HepG2 (cell line): ENCODE data around the gene USP7. TPM values are rescaled to one million over a fixed set of nuclear protein-coding genes. Genes with fewer than 3 reads are reported as not detected.

Experiments
- ARHGAP35 ChIP-seq: sonication (generic); formaldehyde crosslinking; IDR thresholded peaks from 2 replicates; pipeline ENCODE4 v1.9.0; 2022; ENCODE audit warnings: mild to moderate bottlenecking, inconsistent platforms, moderate library complexity, missing genetic modification reagents, borderline replicate concordance
- ARID5B ChIP-seq: IDR thresholded peaks from 2 replicates; pipeline ENCODE4 v1.4.0; 2020; ENCODE audit warnings: mild to moderate bottlenecking, missing genetic modification reagents
- BHLHE40 ChIP-seq: IDR thresholded peaks from 2 replicates; pipeline ENCODE4 v1.6.1; 2011; ENCODE audit warnings: low read length, improper control_type of control experiment
- CEBPB ChIP-seq: IDR thresholded peaks from 2 replicates; pipeline ENCODE4 v1.6.1; 2011; ENCODE audit warnings: low read depth, low read length, improper control_type of control experiment, borderline replicate concordance
- DDIT3 ChIP-seq: sonication (generic); formaldehyde crosslinking; IDR thresholded peaks from 2 replicates; pipeline ENCODE4 v1.4.0; 2020; ENCODE audit warnings: mild to moderate bottlenecking, missing genetic modification reagents
- DMAP1 ChIP-seq: IDR thresholded peaks from 2 replicates; pipeline ENCODE4 v1.6.1; 2016
- DZIP1 ChIP-seq: sonication (generic); formaldehyde crosslinking; IDR thresholded peaks from 2 replicates; pipeline ENCODE4 v1.5.0; 2020; ENCODE audit warnings: mild to moderate bottlenecking, missing genetic modification reagents
- ESRRA ChIP-seq: sonication (generic); formaldehyde crosslinking; IDR thresholded peaks from 2 replicates; pipeline ENCODE4 v1.5.1; 2020; ENCODE audit warnings: mild to moderate bottlenecking, low read depth, missing genetic modification reagents
- ETS1 ChIP-seq: sonication (generic); formaldehyde crosslinking; IDR thresholded peaks from 2 replicates; pipeline ENCODE4 v1.4.0; 2020; ENCODE audit warnings: missing genetic modification reagents
- ETV5 ChIP-seq: IDR thresholded peaks from 2 replicates; pipeline ENCODE4 v1.6.1; 2018; ENCODE audit warnings: missing biosample characterization, missing genetic modification reagents, inconsistent platforms, borderline replicate concordance
- FOXO1 ChIP-seq: sonication (generic); formaldehyde crosslinking; IDR thresholded peaks from 2 replicates; pipeline ENCODE4 v1.4.0; 2020; ENCODE audit warnings: missing genetic modification reagents
- MED1 ChIP-seq: sonication (generic); formaldehyde crosslinking; IDR thresholded peaks from 2 replicates; pipeline ENCODE4 v1.4.0; 2020; ENCODE audit warnings: missing genetic modification reagents
- MXD1 ChIP-seq: sonication (generic); formaldehyde crosslinking; IDR thresholded peaks from 2 replicates; pipeline ENCODE4 v1.4.0; 2020; ENCODE audit warnings: mild to moderate bottlenecking, missing genetic modification reagents
- ONECUT2 ChIP-seq: sonication (generic); formaldehyde crosslinking; IDR thresholded peaks from 2 replicates; pipeline ENCODE4 v1.4.0; 2020; ENCODE audit warnings: missing genetic modification reagents
- PHF20 ChIP-seq: sonication (generic); formaldehyde crosslinking; IDR thresholded peaks from 2 replicates; pipeline ENCODE4 v1.5.0; 2020; ENCODE audit warnings: mild to moderate bottlenecking, missing genetic modification reagents
- RAD21 ChIP-seq: fragments of 450-650 bp; formaldehyde crosslinking; IDR thresholded peaks from 2 replicates; pipeline ENCODE4 v1.5.0; 2020; ENCODE audit warnings: mild to moderate bottlenecking
- RXRB ChIP-seq: IDR thresholded peaks from 2 replicates; pipeline ENCODE4 v1.6.1; 2016; ENCODE audit warnings: borderline replicate concordance, missing genetic modification reagents, missing compliant biosample characterization
- SNAI1 ChIP-seq: sonication (generic); formaldehyde crosslinking; IDR thresholded peaks from 2 replicates; pipeline ENCODE4 v1.5.0; 2020; ENCODE audit warnings: mild to moderate bottlenecking, missing genetic modification reagents, borderline replicate concordance
- ZC3H13 ChIP-seq: sonication (generic); formaldehyde crosslinking; IDR thresholded peaks from 2 replicates; pipeline ENCODE4 v1.8.1; 2023; ENCODE audit warnings: mild to moderate bottlenecking, missing genetic modification reagents, moderate library complexity
- ZFX ChIP-seq: sonication (generic); formaldehyde crosslinking; IDR thresholded peaks from 2 replicates; pipeline ENCODE4 v1.4.0; 2020; ENCODE audit warnings: mild to moderate bottlenecking, low read depth, missing genetic modification reagents, moderate library complexity
- ZNF121 ChIP-seq: sonication (generic); formaldehyde crosslinking; IDR thresholded peaks from 2 replicates; pipeline ENCODE4 v1.5.0; 2020; ENCODE audit warnings: mild to moderate bottlenecking, missing genetic modification reagents
- polyA plus RNA-seq, 8 experiments: library from polyadenylated mRNA; depleted of rRNA in 3 of 8; stranded (reverse) in 7 of 8; unstranded in 1 of 8; fragments of >200 nt; fragmentation: Illumina TruSeq in 4 of 8; extraction: Trizol in 4 of 8; gene quantifications; 2 replicates each; pipeline versions ENCODE4 v1.2.1 to v1.2.3, GENCODE V29; 2011 to 2016; ENCODE audit warnings: low read depth in 4 of 8, missing spikeins in 1 of 8, mixed read lengths in 1 of 8; ENCODE audit not compliant: insufficient read depth in 1 of 8
- total RNA-seq, 5 experiments: library from RNA; depleted of rRNA; stranded (reverse); fragments of >200 nt; fragmentation: Illumina TruSeq; extraction: Trizol; gene quantifications; 2 replicates each; pipeline ENCODE4 v1.2.3, GENCODE V29; 2016; ENCODE audit warnings: low read depth in 1 of 5

The USP7 gene
- total and polyA plus RNA-seq, 2 of the 13 experiments (the other 11 are each of a cell fraction or from before 2014, with no cell fraction given): 52.5 to 173 TPM

DNA sequence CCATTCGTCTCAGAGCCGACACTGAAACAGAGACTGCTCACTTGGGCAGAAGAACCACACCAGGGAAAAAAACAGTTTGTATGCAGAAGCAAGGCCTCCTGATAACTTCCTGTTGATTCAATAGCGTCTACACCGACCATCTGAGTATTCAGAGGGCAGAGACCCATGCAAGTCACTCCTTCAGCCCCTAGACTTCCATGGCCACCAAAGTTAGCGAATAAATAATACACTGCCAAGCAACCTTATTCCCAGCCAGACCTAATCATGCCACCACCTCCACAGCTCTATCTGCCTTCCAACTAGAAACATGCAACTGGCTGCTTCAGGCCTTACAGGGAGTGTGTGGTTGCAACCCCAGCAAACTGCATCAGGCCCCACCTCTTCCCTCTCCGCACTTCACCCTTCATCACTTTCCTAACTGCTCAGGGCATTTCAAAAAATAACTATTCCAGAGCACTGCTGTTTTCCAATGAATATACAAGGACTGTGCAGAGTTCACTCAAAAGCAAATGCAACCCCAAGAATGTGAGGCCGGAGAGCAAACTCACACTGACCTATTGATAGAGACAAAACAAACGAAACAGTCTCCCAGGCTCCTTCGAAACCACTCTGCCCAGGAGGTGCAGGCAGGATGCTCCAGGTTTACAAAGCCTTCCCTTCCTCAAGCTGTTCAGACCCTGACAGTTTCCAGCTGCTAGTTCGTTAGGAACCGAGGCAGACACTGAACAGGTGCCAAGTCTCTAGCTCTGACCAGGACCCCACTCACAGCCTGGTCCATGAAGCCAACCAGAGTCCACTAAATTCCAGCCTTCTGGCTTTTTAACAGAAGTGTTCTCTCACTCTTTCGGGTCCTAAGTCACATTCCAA is 3.6 kb downstream of the USP7 start (continued):
- peak; percentile 93 for TF ChIP-seq ARID5B (CRISPR knock-in tag)
- TF ChIP-seq ETV5 (CRISPR knock-in tag): peak; percentile 49
- peak; percentile 83 for TF ChIP-seq ZFX (CRISPR knock-in tag)
- TF ChIP-seq ETS1 (CRISPR knock-in tag): no peak
- peak; percentile 75 for TF ChIP-seq RXRB (CRISPR knock-in tag)
- TF ChIP-seq MXD1 (CRISPR knock-in tag): no peak
- TF ChIP-seq DZIP1 (CRISPR knock-in tag): no peak
- TF ChIP-seq DDIT3 (CRISPR knock-in tag): no peak
- TF ChIP-seq ZNF121 (CRISPR knock-in tag): 0 out of 2 replicates have a peak, but pooled peaks have one; percentile 52
- TF ChIP-seq ONECUT2 (CRISPR knock-in tag): 0 out of 2 replicates have a peak, but pooled peaks have one; percentile 51
- peak; percentile 31 for TF ChIP-seq RAD21 (CRISPR knock-in tag)
- peak; percentile 67 for TF ChIP-seq FOXO1
- TF ChIP-seq PHF20 (CRISPR knock-in tag): no peak
- no peak for TF ChIP-seq BHLHE40
- TF ChIP-seq SNAI1 (CRISPR knock-in tag): no peak
- peak; percentile 49; the same call in 1 of the 2 replicates for TF ChIP-seq MED1 (CRISPR knock-in tag)
- TF ChIP-seq ZC3H13 (CRISPR knock-in tag): 0 out of 2 replicates have a peak, but pooled peaks have one; percentile 55
- no peak; the same call in none of the 2 replicates for TF ChIP-seq ESRRA (CRISPR knock-in tag)
- no peak for TF ChIP-seq CEBPB
- peak; percentile 72 for TF ChIP-seq ARHGAP35
- peak; percentile 59; the same call in 1 of the 2 replicates for TF ChIP-seq DMAP1 (CRISPR knock-in tag)
